Measurements from ENCODE around the gene CHIT1.
"Not testable (repeated sequence)": the region's sequence is repeated elsewhere in the genome, so short reads cannot be mapped to it uniquely, and the experiment has no call there.

The CHIT1 gene

GRCh38 chr1:203265541-203265940 lies 36.1 kb upstream of the CHIT1 start:
- no peak for DNase-seq (ENCODE audit: low read depth)

DNA sequence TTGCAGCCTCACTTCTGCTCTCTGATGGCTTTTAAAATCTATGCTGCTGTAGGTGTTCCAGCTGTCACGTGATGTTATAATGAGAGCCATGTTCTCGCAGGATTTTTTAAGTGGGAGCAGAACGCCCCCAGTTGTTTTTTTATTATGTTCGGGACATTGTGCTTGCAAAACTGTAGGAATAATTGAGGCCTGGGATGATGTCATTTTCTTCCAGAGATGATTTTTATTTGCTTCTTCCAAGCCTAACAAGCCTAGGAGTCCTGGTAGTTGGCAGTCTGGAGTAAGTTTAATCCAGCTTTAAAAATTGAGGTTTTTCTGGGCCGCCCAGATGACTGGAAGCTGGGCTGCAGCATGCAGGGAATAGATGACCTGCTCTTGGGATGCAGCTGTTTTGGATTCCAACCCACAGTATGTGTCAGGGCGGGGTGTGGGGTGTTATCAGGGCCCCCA lies 34.6 kb upstream of the CHIT1 start:
- DNase-seq (ENCODE audit: low read depth): no peak

DNA sequence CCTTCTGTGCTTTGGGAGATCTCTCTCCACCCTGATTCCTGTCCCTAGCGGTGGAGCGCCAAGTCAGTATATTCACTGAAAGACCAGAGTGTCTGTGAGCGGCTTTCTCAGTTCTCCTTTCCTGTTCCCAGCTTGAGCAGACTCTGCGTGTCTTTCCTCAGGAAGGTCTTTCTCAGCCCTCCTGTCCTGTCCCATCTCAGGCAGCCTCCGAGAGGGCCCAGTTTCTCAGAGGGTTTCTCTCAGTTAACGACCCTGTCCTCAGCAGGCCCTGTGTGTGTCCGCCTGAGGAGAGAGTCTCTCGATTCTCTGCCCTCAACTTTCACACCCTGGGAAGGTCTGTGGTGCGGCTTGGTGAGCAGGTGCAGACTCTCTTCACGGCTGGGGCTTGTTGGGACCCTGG lies 34.0 kb upstream of the CHIT1 start:
- no peak for DNase-seq (ENCODE audit: low read depth)

- DNase-seq (ENCODE audit: low read depth): not testable (repeated sequence)
Measured at GRCh38 chr1:203256636-203257035, 27.2 kb upstream of the CHIT1 start.

DNA sequence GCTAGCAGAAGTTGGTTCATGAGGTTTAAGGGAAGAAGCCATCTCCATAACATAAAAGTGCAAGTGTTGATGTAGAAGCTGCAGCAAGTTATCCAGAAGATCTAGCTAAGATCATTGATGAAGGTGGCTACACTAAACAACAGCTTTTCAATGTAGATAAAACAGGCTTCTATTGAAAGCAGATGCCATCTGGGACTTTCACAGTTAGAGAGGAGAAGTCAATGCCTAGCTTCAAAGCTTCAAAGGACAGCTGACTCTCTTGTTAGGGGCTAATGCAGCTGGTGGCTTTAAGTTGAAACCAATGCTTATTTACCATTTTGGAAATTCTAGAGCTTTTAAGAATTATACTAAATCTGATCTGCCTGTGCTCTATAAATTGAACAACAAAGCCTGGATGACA lies 25.3 kb upstream of the CHIT1 start:
- not testable (repeated sequence) for DNase-seq (ENCODE audit: low read depth)

DNA sequence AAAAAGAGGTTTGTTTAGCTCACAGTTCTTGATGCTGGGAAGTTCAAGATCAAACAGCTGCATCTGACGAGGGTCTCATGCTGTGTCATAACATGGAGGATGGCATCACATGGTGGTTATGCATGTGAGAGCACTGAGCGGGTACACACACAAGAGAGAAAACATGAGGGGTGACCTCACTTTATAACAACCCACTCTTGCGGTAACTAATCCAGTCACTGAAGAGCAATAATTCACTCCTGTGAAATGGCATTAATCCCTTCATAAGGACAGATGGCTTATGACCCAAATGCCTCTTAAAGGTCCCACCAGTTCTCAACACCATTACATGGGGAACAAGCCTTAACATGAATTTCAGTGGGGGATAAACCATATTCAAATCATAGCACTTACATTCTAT lies 23.2 kb upstream of the CHIT1 start:
- no peak for DNase-seq (ENCODE audit: low read depth)

GRCh38 chr1:203251466-203251865 lies 22.0 kb upstream of the CHIT1 start:
- no peak for DNase-seq (ENCODE audit: low read depth)

- no peak for DNase-seq (ENCODE audit: low read depth)
Measured at GRCh38 chr1:203250911-203251310, 21.4 kb upstream of the CHIT1 start.

DNA sequence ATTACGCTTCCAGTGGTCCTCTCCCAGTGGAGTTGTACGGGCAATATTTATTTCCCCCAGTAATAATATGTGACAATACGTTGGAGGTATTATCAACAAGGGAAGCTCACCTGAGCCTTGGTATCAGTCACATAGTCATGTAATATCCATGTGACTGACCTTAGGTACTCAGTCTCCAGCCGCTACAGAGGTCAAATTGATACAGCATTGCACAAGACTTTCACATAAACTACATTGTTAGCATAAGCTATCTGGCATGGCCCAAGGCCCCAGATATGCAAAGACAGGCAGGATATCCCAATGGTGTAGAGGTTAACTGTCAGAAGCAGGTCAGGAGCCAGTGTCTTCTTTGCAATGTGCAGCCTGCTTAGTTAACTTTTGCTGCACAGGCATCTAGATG lies 15.3 kb upstream of the CHIT1 start:
- no peak for DNase-seq (ENCODE audit: low read depth)

GRCh38 chr1:203241708-203242107 lies 12.2 kb upstream of the CHIT1 start:
- not testable (repeated sequence) for DNase-seq (ENCODE audit: low read depth)

DNA sequence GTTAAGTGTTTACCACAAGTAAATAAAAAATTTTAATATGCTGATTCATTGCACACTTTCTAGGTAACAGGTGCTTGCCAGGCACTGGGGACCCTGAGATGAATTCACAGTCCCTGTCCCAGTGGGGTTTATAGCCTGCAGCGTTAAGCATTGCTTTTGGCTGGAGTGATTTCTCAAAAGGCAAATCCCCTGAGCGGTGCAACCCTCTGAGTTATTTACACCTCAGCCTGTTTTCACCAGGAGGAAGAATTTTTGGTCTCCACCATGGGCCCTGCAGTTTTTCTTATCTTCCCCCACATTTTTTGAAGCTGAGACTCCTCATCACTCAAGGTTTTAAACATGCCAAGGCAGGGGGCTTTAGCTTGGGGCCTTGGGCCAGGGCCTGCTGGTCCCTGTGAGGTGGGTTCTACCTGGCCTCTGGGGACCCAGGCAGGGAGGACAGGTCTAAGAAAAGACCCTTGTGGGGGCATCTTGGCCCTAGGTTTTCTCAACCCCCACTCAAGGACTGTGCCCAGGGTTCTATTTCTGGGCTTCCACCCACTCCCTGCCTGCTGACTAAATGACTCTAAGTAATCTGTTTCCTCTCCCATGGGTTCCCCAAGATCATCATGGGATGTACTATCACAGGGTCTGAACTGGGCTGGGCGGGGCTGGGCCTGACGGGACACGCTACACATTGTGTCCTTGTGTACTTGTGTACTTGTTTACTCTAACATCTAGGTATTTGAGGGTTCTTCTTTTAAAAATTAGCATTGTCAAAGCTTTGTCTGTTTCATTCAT lies 10.2 kb upstream of the CHIT1 start:
- DNase-seq (ENCODE audit: low read depth): no peak

DNA sequence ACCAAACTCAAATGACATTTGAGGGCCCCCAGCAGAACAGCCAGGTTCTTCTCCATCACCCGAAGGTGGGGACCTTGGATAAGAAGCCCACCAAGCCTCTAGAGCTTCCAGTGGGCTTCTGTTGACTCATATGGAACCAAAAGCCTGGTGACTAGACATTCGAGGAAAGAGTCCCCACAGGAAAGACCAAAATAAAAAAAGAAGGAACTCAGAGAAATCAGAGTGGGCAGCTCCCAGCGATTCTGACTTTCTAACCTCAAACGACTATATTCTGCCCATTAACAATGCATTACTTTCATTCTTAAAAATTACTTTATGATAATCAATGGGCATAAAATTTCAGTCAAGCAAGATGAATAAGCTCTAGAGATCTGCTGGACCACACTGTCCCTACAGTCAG lies 9.6 kb upstream of the CHIT1 start:
- no peak for DNase-seq (ENCODE audit: low read depth)

- no peak for DNase-seq (ENCODE audit: low read depth)
Measured at GRCh38 chr1:203238535-203238934, 9.1 kb upstream of the CHIT1 start.

DNA sequence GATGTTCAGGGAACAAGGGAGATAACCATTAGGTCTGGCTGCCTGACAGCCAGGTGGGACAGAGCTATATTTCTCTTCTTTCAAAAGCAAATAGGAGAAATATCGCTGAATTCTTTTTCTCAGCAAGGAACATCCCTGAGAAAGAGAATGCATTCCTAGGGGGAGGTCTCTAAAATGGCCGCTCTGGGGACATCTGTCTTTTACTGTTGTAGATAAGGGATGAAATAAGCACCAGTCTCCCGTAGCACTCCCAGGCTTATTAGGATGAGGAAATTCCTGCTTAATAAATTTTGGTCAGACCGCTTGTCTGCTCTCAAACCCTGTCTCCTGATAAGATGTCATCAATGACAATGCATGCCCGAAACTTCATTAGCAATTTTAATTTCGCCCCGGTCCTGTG lies 5.4 kb upstream of the CHIT1 start:
- DNase-seq (ENCODE audit: low read depth): not testable (repeated sequence)

- no peak for DNase-seq (ENCODE audit: low read depth)
Measured at GRCh38 chr1:203228670-203229069, 803 bp downstream of the CHIT1 start.

DNA sequence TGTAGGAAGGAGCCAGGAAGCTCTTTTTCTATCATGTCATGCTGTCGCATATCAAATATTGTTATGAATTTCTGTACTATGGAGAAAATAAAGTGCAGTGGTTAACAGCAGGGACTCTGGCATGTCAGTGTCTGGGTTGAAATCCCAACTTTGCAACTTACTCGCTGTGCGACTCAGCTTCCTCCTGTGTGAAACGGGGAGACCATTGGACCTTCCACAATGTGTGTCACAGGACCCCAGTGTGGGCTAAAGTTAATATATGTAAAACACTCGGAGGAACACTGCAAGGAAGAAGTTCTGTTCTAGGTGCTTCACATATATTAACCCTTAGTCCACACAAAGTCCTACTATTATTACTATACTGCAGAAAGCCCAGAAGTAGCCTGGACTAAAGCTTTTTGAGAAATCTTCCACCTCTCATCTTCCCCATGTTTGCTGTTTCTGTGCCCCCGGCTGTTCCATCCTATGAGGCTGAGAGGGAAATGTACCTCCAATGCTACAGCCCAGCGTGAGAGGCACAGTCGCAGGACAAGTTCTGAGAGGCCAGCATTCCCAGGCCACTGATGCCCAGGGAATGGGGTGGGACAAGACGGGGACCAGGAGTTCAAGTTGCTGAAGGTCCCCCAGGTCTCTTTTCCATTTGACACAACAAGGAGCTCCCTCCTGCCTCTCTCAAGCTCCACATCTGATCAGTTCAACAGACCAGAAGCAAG lies 1.9 kb downstream of the CHIT1 start:
- DNase-seq (ENCODE audit: low read depth): no peak

- DNase-seq (ENCODE audit: low read depth): no peak
Measured at GRCh38 chr1:203225071-203225470, 4.4 kb downstream of the CHIT1 start.

GRCh38 chr1:203223012-203223775 lies 6.3 kb downstream of the CHIT1 start:
- DNase-seq (ENCODE audit: low read depth): no peak

DNA sequence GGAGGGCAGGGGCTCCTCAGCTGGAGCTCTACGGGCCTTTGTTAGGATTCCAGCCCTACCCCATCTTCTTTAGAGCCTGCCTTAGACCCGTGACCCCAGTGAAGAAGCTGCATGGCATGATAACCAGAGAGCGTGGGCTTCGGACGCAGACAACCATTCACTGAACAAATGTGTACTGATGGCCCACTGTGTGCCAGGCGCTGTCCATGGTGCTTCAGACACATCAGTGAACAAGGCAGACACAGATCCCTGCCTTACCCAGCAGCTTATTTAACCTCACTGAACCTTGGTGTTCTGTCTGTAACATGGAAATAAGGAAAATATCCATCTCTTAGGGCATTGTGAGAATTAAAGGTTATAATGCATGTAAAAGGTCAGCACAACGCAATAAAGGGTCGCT lies 9.5 kb downstream of the CHIT1 start:
- no peak for DNase-seq (ENCODE audit: low read depth)

- no peak for DNase-seq (ENCODE audit: low read depth)
Measured at GRCh38 chr1:203219171-203219570, 10.3 kb downstream of the CHIT1 start.

DNA sequence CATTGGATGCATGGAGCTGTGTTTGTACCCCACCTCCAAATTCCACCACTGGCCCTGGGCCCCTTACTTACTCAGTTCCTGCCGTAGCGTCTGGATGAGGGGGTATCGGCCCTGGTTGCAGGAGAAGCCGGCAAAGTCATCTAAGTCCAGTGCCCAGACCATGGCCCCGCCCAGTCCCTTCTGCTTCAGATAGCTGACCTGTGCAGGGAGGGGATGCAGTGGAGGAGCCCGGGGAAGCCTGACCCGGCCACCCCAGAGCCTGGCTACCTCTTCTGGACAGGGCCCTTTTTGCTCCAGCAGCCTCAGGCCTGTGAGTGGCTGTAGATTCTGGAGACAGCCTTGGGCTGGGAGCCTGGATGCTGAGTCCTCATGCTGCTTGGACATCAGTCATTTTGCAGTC lies 11.8 kb downstream of the CHIT1 start:
- DNase-seq (ENCODE audit: low read depth): no peak

DNA sequence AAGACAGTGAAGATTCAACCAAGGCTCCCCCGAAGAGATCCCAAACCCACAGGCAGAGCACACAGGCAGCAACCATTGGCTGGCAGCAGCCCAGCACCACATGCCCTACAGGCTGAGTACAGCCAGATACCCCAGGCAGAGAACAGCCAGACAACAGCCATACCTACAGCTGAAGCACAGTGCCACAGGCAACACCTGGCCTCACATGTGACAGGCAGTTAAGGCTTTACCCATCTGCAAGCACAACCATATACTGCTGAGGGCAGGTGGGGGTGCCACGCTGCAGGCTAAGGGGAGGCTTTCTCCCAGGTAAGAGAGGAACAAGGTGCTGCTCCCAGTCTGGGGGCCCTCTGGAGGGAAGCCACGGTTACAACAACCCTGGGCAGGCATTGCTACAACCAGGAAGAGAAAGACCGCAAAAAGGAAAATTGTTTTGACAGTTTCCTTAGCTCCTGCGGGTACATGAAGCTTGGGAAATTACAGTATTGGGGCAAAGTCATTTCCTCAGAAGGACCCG lies 12.3 kb downstream of the CHIT1 start:
- no peak for DNase-seq (ENCODE audit: low read depth)

All from activated T-cell treated with anti-CD3 and anti-CD28 coated beads for 24 hours (primary cell).